OCI-LY1 (cell line): ENCODE measurements around the gene CEMIP.

Source experiments
- CTCF ChIP-seq: fragments of 200-600 bp; sonication (generic), shearing (Covaris generic); IDR thresholded peaks from 2 replicates; pipeline ENCODE4 v1.5.1; 2017; ENCODE audit warnings: mild to moderate bottlenecking, antibody characterized with exemption, low read length, moderate library complexity, mixed read lengths
- EZH2 ChIP-seq: fragments of 200-600 bp; sonication (generic), shearing (Covaris generic); IDR thresholded peaks from 2 replicates; pipeline ENCODE4 v1.8.0; 2017; ENCODE audit warnings: borderline replicate concordance, mixed run types, mild to moderate bottlenecking, antibody characterized with exemption, low read length, moderate library complexity, mixed read lengths

- no peak for TF ChIP-seq CTCF
- TF ChIP-seq EZH2 = no peak
Measured at GRCh38 chr15:80911821-80912220, 132.7 kb downstream of the CEMIP start.
